Umbilical cord (tissue), 2 donors: ENCODE measurements around the gene PARK7. TPM values are rescaled to one million over a fixed set of nuclear protein-coding genes. Genes with fewer than 3 reads are reported as not detected.

Experiments
- DNase-seq: peaks from one replicate; pipeline ENCODE4 v3.0.0-alpha.2; 2015; ENCODE audit warnings: low spot score
- total RNA-seq: library from RNA; depleted of rRNA; stranded (reverse); fragments of >200 nt; gene quantifications from one replicate; pipeline ENCODE4 v1.2.3, GENCODE V29; 2014; ENCODE audit warnings: low replicate concordance; ENCODE audit not compliant: insufficient read depth

The PARK7 gene
- total RNA-seq, 1 donor from 2014 or later = 160 TPM

DNA sequence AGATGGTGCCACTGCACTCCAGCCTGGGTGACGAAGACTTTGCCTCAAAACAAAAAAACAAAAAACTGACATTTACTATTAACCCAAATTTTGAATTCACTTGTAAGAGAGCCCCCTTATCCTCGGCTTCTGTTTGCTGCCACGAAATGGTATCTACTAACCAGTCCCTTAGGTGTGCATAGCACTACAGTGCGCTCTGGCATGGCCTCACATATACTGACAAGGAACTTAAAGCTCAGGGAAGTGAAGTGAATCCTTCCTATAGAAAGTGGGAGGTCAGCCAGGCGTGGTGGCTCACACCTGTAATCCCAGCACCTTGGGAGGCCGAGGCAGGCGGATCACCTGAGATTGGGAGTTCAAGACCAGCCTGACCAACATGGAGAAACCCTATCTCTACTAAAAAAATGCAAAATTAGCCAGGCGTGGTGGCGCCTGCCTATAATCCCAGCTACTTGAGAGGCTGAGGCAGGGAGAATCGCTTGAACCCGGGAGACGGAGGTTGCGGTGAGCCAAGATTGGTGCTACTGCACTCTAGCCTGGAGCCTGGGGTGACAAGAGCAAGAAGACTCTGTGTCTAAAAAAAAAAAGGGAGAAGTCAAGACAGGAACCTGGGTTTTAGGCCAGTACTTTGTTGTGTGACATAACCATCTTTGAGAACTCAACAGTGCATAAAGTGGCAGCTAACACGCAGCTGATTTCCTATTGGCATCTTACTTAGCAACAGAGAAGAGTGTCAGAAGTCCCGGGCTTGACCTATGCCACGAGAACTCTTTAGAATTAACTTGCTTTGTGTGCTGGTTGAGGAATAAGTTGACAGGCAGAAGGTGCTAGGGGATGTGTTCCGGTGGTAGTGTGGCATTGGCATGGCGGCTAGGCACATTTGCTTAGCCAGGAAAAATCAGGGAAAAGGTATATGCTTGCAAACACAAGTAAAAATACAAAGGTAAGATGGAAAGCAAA is 47.8 kb downstream of the PARK7 start:
- DNase-seq = no peak

GRCh38 chr1:8010080-8010664 is 48.7 kb downstream of the PARK7 start:
- DNase-seq = no peak

DNA sequence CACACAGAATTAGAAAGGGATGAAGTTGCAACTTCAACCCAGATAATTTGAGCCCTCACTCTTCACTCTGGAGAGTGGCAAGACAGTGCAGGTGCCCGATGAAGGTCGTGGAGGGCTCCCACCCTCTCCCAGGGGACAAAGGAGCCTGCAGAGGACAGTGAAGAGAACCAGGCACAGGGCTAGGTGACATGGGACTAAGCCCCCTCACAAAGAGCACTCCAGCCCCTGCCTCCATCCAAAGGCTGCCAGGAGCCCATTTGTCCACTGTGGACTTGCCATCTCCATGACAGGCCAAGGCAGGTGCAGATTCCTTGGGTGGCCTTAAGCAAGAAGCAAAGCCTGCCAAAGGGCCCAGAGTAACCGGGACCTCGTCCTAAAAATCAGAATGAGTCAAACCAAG is 49.5 kb downstream of the PARK7 start:
- DNase-seq = no peak

DNA sequence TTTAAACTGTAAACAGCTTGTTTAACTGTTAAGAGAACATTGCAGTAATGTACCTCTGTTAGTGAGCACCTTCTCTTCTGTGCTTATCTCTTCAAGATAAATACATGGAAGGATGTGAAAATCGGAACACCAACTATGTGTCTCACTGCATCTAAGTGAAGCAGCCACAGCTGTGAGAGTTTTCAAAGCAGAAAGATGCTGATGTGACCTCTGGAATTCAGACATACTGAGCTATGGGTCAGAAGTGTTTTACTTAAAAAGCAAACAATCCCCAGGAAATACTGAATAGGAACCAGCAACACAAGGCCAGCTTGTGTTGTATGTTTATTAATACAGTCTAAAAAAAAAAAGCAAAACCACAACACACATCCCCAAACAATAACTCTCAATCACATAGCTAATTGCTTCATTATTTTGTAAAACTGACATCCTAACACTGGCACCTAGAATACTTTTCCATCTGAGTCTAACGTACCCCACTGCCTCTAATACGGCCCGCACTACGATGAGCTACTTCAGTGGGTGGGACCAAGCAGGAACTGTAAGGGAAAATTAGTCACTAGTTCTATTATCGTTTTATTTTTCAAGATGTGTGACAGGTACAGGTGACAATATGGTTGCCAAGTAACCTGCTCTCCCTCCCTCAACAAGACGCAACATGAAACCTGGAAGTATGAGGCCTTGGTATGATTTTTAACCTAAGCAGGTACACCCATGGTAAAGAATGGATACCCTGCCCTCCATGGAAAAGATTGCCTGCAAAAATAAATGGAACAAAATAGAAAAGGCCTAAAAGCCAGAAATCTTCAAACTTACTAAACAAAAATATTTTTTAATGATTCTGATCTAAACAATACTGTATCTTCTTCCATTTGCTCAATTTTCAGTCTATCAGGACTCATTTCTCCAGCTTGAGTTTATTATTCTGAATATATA is 50.7 kb downstream of the PARK7 start:
- DNase-seq = no peak

GRCh38 chr1:8012955-8013354 is 51.4 kb downstream of the PARK7 start:
- no peak for DNase-seq

GRCh38 chr1:8013399-8013798 is 51.9 kb downstream of the PARK7 start:
- no peak for DNase-seq

DNA sequence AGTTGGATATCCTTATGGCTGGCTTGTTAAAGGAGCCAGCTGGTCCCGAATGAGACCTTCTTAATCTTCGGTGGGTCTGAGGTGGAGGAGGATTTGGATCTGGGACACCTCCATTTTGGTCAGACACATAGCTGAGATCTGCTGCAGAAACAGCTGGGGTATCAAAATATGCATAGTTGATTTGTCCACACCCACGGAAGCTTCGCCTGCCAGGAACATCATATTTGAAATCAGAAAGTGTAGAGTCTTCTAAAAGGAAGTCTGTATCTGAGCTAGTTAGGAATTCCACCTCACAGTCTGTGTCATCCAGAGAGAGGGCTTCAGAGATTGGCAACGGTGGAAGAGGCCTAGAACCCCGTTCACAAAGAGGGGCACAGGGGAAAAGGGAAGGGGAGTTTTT is 52.3 kb downstream of the PARK7 start:
- no peak for DNase-seq

DNA sequence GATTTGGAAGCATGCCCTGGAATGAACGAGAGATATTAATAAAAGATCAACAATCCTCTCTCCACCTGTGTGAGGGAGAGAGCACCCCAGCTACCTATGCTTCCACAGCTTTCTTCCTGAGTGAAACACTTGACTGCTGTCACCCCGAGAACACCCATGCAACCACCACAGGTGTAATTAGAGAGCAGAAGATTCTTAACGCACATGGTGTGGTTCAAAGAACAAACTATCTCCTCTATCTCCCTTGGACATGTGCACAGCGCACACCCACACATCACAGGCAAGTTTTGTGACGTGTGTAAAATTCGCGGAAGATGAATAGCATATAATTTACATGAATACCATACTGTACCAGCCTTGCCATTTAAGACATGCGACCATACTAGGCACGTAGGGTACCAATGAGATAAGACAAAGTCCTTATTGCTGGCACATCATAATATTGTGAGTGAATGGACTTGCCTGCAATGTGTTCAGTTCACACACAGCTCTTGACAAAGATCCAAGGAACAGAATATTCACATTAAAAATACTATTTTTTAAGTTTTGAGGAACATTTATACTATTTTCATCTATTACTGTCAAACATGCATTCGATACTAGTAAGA is 53.0 kb downstream of the PARK7 start:
- DNase-seq = no peak

GRCh38 chr1:8015036-8015808 is 53.7 kb downstream of the PARK7 start:
- peak; percentile 91 for DNase-seq

- peak; percentile 68 for DNase-seq
Observed at GRCh38 chr1:8015809-8016165, 54.3 kb downstream of the PARK7 start.

- DNase-seq = peak; percentile 53
Observed at GRCh38 chr1:8016210-8016894, 54.8 kb downstream of the PARK7 start.

DNA sequence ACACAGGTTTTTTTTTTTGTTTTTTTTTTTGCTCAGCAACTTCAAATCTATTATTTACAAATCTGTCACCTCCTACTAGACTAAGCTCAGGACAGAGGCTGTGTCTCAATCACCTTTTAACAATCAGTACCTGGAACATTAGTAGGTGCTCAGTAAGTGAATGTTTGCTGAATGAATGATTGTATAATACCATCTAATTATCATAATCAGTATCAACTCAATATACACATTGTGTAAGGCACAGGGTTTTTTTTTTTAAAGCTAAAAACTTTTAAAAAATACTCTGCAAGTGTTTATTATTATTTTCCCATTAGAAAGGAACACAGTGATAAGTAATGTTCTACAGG is 55.4 kb downstream of the PARK7 start:
- no peak for DNase-seq

DNA sequence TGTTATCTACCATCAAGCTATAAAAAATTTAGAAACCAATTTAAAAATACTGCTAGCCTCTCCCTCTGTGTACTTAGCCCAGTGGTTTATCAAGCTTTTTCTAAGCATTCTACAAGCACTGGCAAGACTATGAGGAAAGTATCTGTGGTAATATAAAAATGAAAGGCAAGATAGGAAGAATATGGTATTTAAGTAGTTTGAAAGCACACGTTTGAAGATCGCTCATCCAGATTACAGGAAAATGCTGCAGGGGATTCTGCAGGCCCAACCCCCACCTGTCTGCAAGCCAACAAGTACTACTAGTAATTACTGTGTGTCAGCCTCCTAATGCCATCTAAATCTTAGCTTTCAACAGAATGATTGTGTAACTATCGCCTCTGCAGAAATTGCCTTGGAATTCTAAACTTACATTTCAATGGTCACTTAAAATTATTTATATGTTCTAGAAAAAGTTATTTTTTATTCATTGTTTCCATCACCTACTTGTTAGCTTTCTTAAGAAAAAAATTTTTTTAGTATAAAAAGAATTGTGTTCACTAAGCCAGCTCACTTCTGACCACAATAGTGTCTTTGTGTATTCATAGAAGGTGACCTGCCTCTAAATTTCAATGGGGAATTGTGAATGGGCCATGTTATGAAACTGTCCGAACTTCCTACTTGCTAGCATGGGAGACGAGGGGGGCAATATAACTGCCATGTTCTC is 56.1 kb downstream of the PARK7 start:
- DNase-seq = peak; percentile 77

DNA sequence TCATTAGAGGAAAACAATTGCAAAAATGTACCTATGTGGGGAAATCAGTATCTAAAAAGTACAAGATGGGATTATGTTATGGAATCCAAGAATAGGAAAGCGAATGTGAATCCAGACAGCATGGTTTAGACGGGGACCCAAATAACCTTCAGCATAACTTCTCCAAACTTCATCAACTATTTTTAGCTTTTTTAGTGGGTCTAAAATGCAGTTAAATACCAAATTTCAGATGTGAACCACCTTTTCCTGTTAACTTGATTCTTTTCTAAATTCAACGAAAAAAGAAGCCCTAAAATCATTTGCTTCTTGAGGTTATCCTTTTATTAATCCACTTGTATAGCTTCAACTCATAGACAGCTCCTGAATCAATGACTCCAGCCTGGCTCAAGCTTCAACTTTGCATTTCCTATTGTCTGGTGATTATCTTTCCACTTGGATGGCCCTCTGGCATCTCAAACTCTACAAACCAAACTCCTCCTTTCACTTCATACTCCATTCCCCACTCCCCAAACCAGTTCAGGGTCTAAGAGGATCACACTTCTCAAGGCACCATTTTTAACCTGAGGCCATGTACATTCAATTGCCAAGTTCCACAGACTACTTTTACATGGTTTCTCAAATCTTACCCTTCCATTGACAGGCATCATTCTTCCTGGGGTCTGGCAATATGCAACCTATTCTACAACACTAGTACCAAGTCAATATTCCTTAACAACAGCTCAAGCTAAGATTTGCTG is 57.1 kb downstream of the PARK7 start:
- DNase-seq = no peak

DNA sequence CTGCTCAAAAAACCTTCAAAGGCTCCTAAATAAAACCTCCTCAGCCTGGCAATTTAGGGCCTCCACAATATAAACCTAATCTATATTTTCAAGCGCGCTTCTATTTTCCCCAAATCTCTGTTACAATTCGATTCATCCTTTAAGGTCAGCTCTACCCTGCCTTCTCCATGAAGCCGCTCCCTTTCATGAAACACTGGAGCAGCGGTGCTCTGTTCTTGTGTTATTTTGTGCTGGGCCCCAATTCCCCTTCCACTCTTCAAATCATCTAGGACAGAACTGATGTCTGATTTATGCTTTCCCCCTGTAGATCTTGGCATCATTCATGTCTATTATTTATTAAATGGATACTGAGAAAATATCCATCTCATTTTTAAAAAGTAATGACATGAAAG is 57.7 kb downstream of the PARK7 start:
- DNase-seq = no peak

DNA sequence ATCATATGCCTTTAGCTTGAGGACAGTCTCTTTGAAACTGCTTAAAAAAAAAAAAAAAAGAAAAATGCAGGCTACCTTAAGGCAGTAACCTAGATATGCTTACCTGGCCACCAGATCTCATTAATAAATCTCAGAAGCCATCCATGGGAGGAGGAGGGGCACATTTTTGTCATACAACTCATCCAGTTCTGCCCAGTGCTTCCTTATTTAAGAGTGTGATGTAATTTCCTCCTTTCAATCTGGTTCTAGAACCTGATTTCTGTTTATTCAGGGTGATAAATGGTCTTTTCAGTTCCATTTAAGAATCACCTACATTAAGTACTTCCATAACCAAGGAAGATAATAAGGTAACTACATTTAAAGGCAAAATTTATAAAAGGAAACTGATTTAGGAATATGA is 58.5 kb downstream of the PARK7 start:
- DNase-seq = peak; percentile 69

- no peak for DNase-seq
Observed at GRCh38 chr1:8021676-8022266, 60.3 kb downstream of the PARK7 start.

GRCh38 chr1:8022395-8023286 is 61.1 kb downstream of the PARK7 start:
- no peak for DNase-seq
